ENCODE measurements around the gene CENPC.

DNA sequence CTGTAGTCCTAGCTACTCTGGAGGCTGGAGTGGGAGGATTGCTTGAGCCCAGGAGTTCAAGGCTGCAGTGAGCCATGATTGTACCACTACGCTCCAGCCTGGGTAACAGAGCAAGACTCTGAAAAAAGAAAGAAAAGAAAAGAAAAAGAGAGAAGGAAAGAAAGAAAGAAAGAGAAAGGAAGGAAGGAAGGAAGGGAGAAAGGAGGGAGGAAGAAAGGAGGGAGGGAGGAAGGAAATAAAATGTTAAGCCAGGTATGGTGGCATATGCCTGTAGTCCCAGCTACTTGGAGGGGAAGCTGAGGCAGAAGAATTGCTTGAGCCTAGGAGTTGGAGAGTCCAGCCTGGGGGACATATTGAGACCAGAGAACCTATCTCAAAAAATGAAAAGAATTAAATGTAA, 25.2 kb upstream of the CENPC start:
- TF ChIP-seq NFE2L2 (conservative IDR thresholded peaks at IDR 0.05; ENCODE audit: low read length), result no peak
- TF ChIP-seq RFX5 (IDR thresholded peaks at IDR 0.05), result no peak
- TF ChIP-seq ZNF302 (CRISPR knock-in tag; IDR thresholded peaks at IDR 0.05), result no peak
- no peak for TF ChIP-seq CTCF (IDR thresholded peaks at IDR 0.05)
- TF ChIP-seq EP300 (IDR thresholded peaks at IDR 0.05), result no peak
- no peak for TF ChIP-seq EHF (CRISPR knock-in tag; IDR thresholded peaks at IDR 0.05)
- no peak for TF ChIP-seq NR3C1 (IDR thresholded peaks at IDR 0.05)
- TF ChIP-seq, protein P1, sequence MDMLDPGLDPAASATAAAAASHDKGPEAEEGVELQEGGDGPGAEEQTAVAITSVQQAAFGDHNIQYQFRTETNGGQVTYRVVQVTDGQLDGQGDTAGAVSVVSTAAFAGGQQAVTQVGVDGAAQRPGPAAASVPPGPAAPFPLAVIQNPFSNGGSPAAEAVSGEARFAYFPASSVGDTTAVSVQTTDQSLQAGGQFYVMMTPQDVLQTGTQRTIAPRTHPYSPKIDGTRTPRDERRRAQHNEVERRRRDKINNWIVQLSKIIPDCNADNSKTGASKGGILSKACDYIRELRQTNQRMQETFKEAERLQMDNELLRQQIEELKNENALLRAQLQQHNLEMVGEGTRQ (IDR thresholded peaks at IDR 0.05), result no peak
- no peak for TF ChIP-seq ZFP36 (IDR thresholded peaks at IDR 0.05; ENCODE audit: borderline replicate concordance, partially characterized antibody)
- no peak for TF ChIP-seq RCOR1 (IDR thresholded peaks at IDR 0.05; ENCODE audit: low read depth, low read length)
- TF ChIP-seq SMC3 (IDR thresholded peaks at IDR 0.05), result no peak
- no peak for TF ChIP-seq HMGXB4 (CRISPR knock-in tag; IDR thresholded peaks at IDR 0.05; ENCODE audit: borderline replicate concordance)

Data from A549 (cell line).